ENCODE data around the gene ADAMTS12.

DNA sequence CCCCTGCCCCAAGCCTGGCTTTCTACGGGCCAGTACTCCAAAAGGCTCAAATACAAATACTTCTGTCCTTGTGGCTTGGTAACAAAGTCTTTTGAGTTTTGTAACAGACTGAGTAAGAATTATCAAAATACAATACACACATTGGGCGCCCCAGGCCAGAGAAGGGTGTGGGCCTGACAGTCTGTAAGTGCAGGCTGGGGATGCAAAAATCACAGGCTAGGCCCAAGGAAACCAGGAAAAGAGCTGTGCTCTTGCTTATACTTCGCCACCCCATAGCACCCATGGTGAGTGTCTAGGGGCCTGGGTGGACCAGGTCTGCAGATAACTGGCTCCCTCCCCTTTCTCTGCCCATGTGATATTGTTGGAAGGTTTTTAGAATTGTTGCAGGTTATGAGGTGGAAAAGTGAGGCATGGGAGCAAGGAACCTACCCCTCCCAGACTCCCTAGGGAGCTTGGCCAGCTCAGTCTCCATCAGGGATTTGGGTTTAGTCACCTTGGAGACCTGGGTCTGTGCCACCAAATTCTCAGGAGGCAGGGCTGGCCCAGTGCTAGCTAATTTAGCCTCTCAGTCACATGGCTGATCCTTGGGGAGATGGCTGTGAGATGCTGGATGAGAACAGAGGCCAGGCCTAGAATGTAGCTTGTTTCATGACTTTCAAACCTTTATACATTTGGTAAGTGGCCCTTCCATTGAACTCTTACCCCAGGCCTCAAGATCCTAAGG lies 378.2 kb downstream of the ADAMTS12 start:
- TF ChIP-seq POLR2AphosphoS5 (IDR thresholded peaks at IDR 0.05; ENCODE audit: low read length) (no peak), EGR1 (IDR thresholded peaks at IDR 0.05; ENCODE audit: borderline replicate concordance in 1 of 2, low read depth in 2 of 2, low read length in 2 of 2) (no peak), POLR2A (IDR thresholded peaks at IDR 0.05; ENCODE audit: low read depth, low read length) (no peak), SMARCA5 (IDR thresholded peaks at IDR 0.05) (no peak), NR2C2 (IDR thresholded peaks at IDR 0.05; ENCODE audit: borderline replicate concordance, control insufficient read depth, insufficient read length, low read depth) (no peak), MYC (IDR thresholded peaks at IDR 0.05; ENCODE audit: insufficient read depth, insufficient read length, insufficient replicate concordance, low read length, severe bottlenecking) (no peak), ZNF217 (IDR thresholded peaks at IDR 0.05) (no peak), HDGF (IDR thresholded peaks at IDR 0.05) (no peak)
- TF ChIP-seq, protein P1, sequence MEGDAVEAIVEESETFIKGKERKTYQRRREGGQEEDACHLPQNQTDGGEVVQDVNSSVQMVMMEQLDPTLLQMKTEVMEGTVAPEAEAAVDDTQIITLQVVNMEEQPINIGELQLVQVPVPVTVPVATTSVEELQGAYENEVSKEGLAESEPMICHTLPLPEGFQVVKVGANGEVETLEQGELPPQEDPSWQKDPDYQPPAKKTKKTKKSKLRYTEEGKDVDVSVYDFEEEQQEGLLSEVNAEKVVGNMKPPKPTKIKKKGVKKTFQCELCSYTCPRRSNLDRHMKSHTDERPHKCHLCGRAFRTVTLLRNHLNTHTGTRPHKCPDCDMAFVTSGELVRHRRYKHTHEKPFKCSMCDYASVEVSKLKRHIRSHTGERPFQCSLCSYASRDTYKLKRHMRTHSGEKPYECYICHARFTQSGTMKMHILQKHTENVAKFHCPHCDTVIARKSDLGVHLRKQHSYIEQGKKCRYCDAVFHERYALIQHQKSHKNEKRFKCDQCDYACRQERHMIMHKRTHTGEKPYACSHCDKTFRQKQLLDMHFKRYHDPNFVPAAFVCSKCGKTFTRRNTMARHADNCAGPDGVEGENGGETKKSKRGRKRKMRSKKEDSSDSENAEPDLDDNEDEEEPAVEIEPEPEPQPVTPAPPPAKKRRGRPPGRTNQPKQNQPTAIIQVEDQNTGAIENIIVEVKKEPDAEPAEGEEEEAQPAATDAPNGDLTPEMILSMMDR (IDR thresholded peaks at IDR 0.05 in 2 of 3, conservative IDR thresholded peaks at IDR 0.05 in 1 of 3; ENCODE audit: control insufficient read depth in 2 of 3, extremely low read depth in 1 of 3, insufficient read depth in 1 of 3, low read depth in 3 of 3, low read length in 3 of 3) = no peak
- TF ChIP-seq, protein P2, sequence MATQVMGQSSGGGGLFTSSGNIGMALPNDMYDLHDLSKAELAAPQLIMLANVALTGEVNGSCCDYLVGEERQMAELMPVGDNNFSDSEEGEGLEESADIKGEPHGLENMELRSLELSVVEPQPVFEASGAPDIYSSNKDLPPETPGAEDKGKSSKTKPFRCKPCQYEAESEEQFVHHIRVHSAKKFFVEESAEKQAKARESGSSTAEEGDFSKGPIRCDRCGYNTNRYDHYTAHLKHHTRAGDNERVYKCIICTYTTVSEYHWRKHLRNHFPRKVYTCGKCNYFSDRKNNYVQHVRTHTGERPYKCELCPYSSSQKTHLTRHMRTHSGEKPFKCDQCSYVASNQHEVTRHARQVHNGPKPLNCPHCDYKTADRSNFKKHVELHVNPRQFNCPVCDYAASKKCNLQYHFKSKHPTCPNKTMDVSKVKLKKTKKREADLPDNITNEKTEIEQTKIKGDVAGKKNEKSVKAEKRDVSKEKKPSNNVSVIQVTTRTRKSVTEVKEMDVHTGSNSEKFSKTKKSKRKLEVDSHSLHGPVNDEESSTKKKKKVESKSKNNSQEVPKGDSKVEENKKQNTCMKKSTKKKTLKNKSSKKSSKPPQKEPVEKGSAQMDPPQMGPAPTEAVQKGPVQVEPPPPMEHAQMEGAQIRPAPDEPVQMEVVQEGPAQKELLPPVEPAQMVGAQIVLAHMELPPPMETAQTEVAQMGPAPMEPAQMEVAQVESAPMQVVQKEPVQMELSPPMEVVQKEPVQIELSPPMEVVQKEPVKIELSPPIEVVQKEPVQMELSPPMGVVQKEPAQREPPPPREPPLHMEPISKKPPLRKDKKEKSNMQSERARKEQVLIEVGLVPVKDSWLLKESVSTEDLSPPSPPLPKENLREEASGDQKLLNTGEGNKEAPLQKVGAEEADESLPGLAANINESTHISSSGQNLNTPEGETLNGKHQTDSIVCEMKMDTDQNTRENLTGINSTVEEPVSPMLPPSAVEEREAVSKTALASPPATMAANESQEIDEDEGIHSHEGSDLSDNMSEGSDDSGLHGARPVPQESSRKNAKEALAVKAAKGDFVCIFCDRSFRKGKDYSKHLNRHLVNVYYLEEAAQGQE (IDR thresholded peaks at IDR 0.05; ENCODE audit: low read depth, low read length) = no peak
